Inflammatory macrophage (primary cell): Measurements from ENCODE around the gene CASKIN1.

Experiments used
- DNase-seq, 2 donors: peaks; one replicate each; pipeline ENCODE4 v3.0.0-alpha.2; 2020 to 2022

Gene CASKIN1

GRCh38 chr16:2233046-2233775, 36.8 kb upstream of the CASKIN1 start:
- no peak for DNase-seq

DNA sequence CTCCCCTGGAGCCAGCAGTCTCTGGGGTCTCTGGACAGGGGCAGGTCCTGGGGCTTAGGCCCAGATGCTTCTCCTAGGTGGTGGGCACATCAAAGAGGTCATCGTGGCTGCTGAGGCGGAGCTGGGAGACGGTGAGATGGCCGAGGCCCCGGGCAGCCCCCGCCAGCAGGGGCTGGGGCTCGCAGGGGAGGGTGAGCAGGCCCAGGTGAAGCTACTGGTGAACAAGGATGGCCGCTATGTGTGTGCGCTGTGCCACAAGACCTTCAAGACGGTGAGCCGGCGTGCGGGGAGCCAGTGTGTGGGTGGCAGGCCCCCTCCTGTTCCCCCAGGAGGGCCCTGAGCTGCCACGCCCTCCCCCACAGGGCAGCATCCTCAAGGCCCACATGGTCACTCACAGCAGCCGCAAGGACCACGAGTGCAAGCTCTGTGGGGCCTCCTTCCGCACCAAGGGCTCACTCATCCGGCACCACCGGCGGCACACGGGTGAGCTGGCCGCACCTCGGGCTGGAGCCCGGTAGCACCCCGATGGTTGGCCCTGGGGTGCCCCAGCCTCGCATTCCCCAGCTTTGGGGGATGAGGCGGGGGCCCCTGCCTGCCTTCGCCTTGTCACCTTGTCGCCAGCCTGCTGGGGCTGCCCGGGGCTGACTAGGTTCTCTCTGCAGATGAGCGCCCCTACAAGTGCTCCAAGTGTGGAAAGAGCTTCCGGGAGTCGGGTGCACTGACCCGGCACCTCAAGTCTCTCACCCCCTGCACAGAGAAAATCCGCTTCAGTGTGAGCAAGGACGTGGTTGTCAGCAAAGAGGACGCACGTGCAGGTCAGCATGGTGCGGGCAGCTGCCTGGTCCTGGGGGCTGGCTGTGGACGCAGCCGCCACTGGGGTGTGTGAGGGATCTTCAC, 35.9 kb upstream of the CASKIN1 start:
- no peak for DNase-seq

- DNase-seq = no peak
Measured at GRCh38 chr16:2231016-2231931, 34.9 kb upstream of the CASKIN1 start.

DNA sequence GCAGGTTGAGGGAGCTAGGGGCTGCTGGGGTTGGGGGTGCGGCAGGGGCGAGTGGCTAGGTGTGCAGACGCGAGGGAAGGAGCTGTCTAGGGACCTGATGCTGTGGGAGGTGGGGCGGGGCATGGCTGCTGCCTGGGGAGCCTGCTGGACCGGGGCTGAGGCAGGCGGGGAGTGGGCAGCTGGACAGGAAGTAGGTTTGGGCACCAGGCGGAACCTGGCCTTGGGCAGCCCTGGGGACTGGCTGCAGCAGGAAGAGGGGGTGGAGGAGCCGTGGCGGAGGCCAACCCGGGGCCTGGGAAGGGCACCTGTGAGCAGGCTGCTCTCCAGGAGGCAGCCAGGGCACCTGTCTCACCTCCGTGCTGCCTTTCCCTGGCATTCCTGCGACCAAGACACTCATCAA, 34.0 kb upstream of the CASKIN1 start:
- DNase-seq = peak in 1 of 2 donors; percentile 57

- peak in 1 of 2 donors; percentile 14 for DNase-seq
Measured at GRCh38 chr16:2229632-2230250, 33.3 kb upstream of the CASKIN1 start.

DNA sequence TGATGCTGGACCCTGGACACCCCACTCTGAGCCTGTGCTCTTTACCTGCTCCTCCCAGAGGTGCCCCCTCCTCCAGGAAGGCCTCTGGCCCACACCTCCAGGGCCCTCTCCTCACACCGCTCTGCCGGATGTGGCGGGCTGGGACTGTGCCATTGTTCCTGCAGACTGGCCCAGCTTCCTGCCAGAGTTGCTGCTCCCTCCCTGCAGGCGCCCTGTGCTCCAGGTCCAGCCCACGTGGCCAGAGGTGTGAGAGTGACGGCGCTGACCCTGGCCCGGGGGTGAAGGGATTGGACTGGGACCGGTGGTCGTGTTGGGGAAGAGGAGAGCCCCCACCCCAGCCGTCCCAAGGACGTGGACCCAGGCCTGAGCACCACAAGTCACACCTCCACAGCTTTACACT, 32.7 kb upstream of the CASKIN1 start:
- no peak for DNase-seq

- no peak for DNase-seq
Measured at GRCh38 chr16:2228161-2228824, 31.9 kb upstream of the CASKIN1 start.

DNA sequence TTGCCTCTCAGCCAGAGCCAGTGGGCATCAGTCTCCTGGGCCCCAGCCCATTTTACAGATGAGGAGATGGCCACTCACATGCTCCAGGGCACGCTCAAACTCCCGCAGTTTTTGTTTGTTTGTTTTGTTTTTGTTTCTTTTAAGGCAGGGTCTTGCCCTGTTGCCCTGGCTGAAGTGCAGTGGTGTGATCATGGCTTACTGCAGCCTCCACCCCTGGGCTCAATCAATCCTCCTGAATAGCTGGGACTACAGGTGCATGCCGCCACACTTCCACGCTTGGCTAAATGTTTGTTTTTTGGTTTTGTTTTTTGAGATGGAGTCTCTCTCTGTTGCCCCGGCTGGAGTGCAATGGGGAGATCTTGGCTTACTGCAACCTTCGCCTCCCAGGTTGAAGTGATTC, 30.5 kb upstream of the CASKIN1 start:
- DNase-seq = no peak

DNA sequence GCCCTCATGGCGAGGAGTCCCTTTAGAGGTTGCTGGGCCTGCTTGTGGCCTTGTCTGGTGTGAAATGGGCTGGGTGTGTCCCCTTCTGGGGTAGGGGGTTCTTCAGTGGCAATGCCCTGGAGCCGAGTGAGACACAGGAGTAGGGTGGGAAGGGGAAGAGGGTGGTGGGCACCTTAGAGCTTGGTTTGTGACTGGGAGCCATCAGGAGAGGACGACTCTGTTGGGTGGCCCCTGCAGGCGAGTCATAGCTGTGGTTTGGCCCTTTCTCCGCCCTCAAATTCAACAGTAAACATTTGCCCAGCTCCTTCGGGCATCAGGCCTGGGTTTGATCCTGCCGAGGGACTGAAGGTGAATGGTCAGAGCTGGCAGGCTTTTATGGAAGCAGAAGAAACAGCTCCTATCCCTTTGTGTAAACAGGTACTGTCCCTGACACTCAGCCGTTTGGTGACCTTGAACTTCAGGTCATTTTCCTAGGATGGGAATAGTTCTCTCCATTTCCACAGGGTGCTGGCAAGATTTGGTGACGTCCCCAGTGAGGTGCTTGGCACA, 29.9 kb upstream of the CASKIN1 start:
- no peak for DNase-seq

- DNase-seq = peak; percentile 26 to 59
Measured at GRCh38 chr16:2223942-2224486, 27.6 kb upstream of the CASKIN1 start.

- peak; percentile 100 for DNase-seq
Measured at GRCh38 chr16:2223221-2223941, 27.0 kb upstream of the CASKIN1 start, which contains the start of gene E4F1. Gene E4F1, plus strand, starts transcription at chr16:2223591. Its CDS starts 23 bp downstream, at chr16:2223614.

DNA sequence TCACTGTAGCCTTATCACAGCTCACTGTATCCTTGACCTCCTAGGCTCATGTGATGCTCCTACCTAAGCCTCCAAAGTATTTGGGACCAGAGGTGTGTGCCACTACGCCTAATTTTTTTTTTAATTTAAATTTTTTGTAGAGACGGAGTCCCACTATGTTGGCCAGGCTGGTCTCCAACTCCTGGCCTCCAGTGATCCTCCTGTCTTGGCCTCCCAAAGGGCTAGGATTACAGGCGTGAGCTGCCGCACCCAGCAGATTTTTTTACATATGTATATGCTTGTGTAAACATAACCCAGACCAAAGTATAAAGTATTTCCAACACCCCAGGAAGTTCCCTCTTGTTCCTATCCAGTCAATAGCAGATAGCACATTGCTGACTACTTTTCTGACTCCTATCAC, 19.9 kb upstream of the CASKIN1 start:
- DNase-seq = no peak

DNA sequence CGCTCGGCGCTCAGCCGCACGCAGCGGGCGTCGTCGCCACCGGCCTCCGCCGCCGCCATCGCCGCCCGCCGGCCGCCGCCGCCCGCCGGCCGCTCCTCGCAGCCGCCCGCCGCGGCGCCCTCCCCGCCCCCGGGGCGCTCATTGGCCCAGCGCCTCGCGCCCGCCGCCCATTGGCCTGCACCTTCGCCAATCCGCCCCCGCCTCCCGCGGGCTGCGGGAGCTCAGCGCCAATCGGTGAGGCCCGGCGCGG, 18.2 kb upstream of the CASKIN1 start, which contains the start of gene PGP:
Gene PGP (minus strand): TSS at position 122 of the 250 bp plus-strand sequence. CDS start 63 bp downstream, at position 59.
- DNase-seq = no peak

- DNase-seq = peak in 1 of 2 donors; percentile 47
Measured at GRCh38 chr16:2213817-2214718, 17.7 kb upstream of the CASKIN1 start.

DNA sequence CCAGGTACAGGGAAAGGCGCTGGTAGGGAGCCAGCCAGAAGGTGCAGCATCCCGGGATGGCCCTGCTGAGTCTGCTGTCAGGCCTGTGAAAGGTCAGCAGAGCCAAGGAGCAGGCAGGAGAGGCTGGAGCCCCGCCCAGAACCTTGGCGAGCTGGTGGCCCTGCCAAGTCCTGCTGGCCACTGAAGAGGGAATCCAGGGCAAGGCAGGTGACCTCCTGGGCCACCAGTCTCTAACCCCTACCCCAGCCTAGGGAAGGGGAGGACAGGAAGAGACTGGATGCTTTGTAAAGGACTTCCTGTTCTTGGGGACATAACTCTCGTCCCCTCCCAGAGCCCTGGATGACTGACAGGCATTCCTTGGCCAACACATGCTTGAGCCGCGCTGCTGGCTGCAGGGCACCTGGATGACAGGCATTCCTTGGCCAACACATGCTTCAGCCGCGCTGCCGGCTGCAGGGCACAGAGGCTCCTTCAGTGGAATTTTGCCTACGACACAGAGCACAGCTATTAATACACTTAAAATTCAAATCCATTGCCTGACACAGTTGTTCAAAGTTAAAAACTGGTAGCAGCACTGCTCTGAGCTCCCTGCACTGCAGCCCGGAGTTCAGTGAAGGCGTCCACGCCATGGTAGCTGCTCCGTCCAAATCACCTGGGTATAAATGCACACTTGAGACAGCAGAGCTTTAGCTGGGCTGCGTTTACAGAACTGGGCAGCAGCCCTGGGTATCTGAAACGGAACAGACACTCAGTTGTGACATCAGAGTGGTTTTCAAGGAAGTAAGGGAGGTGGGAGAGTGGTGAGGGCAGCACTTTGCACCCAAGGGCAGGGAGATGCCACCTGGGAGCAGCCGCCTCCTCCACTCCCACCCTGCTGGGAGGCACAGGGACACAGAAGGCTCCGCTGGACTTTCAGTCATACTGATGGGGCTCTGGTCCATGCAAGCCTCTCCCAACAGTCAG, 16.2 kb upstream of the CASKIN1 start:
- DNase-seq = peak; percentile 57 to 62

GRCh38 chr16:2211923-2212347, 15.5 kb upstream of the CASKIN1 start:
- no peak for DNase-seq

DNA sequence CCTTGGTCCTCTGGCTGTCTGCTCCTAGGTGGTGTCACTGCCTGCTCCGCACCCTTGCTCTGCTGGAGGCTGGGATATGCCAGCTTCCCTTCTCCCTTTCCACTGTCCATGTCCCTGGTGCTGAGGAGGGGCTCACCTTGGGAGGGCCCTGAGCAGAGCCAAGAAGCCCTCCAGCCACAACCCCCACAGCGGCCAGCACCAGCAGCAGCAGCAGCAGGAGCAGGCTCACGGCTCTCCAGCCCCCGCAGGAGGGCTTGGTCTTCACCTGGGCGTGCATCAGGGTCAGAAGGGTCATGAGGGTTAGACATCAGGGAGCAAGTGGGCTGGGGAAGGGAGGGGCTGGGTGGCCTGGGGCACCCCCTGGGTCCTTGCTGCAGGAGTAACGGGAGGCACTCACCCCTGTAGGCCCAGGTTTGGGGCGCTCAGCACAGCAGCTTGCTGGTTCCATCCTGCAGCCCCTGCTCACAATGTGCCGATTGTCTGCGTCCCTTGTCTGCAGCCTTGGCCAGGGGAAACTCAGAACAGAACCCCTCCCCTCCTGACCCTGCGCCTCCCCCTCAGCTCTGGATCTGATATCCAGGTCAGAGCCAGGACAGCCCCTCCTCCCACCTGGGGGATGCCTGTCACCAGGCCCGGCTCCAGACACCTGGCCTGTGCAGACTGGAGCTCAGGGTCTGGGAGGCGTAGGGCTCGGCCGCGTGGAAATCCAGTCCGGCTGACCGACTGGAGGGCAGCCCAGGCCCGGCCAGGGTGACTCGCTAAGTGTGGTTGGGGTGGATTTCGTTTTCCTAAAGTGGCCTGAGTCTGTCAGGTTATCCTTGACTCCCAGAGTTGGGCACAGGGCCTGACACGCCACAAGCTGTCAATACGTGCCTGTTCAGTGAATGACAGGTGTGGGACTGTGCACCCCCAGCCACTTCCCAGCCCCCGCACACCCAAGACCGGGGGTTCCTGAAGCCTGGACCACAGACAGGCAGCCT, 14.3 kb upstream of the CASKIN1 start, which contains the start of gene BRICD5:
Gene BRICD5 (minus strand): TSS at position 478 of the 980 bp plus-strand sequence. CDS start 30 bp downstream, at position 448.
- DNase-seq = no peak
